ENCODE data around the gene SEMA3D. TPM values are rescaled to one million over a fixed set of nuclear protein-coding genes. Genes with fewer than 3 reads are reported as not detected.

The SEMA3D gene
- total RNA-seq, 1 donor, result 0.72 TPM

DNA sequence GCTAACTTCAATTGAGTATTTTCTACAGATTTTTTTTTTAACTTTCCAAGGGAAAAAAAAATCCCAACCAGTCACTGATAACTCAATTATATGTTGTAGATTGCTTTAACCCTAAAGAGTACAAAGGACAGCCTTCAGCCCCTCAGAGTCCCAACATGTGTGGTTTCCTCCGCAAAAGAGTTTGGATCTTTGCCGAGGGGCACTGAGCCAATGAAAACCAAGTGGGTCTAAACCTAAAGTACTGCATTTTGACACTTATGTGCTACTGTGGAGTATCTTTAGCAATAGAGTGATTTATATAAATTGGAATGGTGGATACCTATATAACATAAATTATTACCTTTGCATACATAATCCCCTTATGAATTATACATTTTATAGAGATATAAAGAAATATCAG, 91.5 kb downstream of the SEMA3D start:
- H3K79me2 ChIP-seq (ENCODE audit: insufficient read depth, low read length), result no peaks in the 10 kb centered on the region
- no peak overlapping the region for H3K4me3 ChIP-seq (ENCODE audit: insufficient read depth, low read length)
- H3K4me2 ChIP-seq (ENCODE audit: insufficient read depth, low read length), result no peak overlapping the region
- H3K4me1 ChIP-seq (ENCODE audit: insufficient read depth, low read length), result no peaks in the 10 kb centered on the region
- TF ChIP-seq CTCF (IDR thresholded peaks at IDR 0.05; ENCODE audit: extremely low read depth, low read depth, low read length), result no peak
- no peaks in the 10 kb centered on the region for H3K9me3 ChIP-seq (ENCODE audit: low read depth, low read length)
- no peaks in the 10 kb centered on the region for H4K20me1 ChIP-seq (ENCODE audit: insufficient read depth, low read length)
- peaks cover 21% of the 10 kb centered on the region for H3K27me3 ChIP-seq (ENCODE audit: insufficient read depth, low read length)
- no peak overlapping the region for H2AFZ ChIP-seq (ENCODE audit: low read length)
- DNase-seq (ENCODE audit: insufficient read length, low spot score, missing footprints), result no peak
- no peaks in the 10 kb centered on the region for H3K36me3 ChIP-seq (ENCODE audit: insufficient read depth, low read length)
- no peak overlapping the region for H3K27ac ChIP-seq (ENCODE audit: low read depth, low read length)

DNA sequence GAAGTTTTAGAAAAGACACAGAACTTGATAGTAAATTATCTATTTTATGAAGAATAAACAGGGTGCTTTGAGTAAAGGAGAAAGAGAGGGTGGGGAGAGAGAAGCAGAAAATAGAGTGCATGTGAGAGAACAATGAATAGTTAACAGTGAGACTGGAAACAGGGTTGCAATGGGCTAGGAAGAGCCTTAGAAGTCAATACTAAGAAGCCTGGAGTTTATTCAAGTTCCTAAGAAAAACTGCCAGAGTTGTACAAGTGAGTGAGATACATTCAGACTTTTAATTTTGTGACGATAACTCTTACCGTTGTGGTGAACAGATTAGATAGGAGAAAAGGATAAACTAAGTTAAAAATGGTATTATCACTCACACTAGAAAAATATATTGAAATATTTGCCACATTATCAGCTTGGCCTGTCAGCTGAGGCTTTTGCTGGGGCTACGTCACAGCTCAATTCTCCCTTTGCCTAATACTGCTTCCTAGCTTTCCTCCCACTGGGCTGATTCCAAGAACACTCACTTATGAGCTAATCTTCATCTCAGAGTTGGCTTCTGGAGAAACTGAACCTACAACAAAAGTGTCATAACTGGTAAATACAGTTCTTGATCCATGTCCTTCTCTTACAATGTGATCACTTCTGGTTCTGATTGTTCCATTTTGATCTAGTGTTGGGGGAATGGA, 92.7 kb downstream of the SEMA3D start:
- Histone ChIP-seq H3K27me3 (ENCODE audit: insufficient read depth, low read length) (peaks cover 24% of the 10 kb centered on the region), H3K9me3 (ENCODE audit: low read depth, low read length) (no peaks in the 10 kb centered on the region), H3K4me3 (ENCODE audit: insufficient read depth, low read length) (no peak overlapping the region), H3K4me2 (ENCODE audit: insufficient read depth, low read length) (no peak overlapping the region), H3K36me3 (ENCODE audit: insufficient read depth, low read length) (no peaks in the 10 kb centered on the region), H3K4me1 (ENCODE audit: insufficient read depth, low read length) (no peaks in the 10 kb centered on the region), H3K79me2 (ENCODE audit: insufficient read depth, low read length) (no peaks in the 10 kb centered on the region), H4K20me1 (ENCODE audit: insufficient read depth, low read length) (no peaks in the 10 kb centered on the region), H2AFZ (ENCODE audit: low read length) (no peak overlapping the region), H3K27ac (ENCODE audit: low read depth, low read length) (no peak overlapping the region)
- TF ChIP-seq CTCF (IDR thresholded peaks at IDR 0.05; ENCODE audit: extremely low read depth, low read depth, low read length), result no peak
- DNase-seq (ENCODE audit: insufficient read length, low spot score, missing footprints), result no peak

- H3K4me2 ChIP-seq (ENCODE audit: insufficient read depth, low read length), result no peak overlapping the region
- no peak overlapping the region for H2AFZ ChIP-seq (ENCODE audit: low read length)
- no peak overlapping the region for H3K4me3 ChIP-seq (ENCODE audit: insufficient read depth, low read length)
- TF ChIP-seq CTCF (IDR thresholded peaks at IDR 0.05; ENCODE audit: extremely low read depth, low read depth, low read length), result no peak
- no peaks in the 10 kb centered on the region for H4K20me1 ChIP-seq (ENCODE audit: insufficient read depth, low read length)
- peaks cover 22% of the 10 kb centered on the region for H3K27me3 ChIP-seq (ENCODE audit: insufficient read depth, low read length)
- no peaks in the 10 kb centered on the region for H3K9me3 ChIP-seq (ENCODE audit: low read depth, low read length)
- no peak overlapping the region for H3K27ac ChIP-seq (ENCODE audit: low read depth, low read length)
- H3K4me1 ChIP-seq (ENCODE audit: insufficient read depth, low read length), result no peaks in the 10 kb centered on the region
- no peaks in the 10 kb centered on the region for H3K36me3 ChIP-seq (ENCODE audit: insufficient read depth, low read length)
- DNase-seq (ENCODE audit: insufficient read length, low spot score, missing footprints), result no peak
- no peaks in the 10 kb centered on the region for H3K79me2 ChIP-seq (ENCODE audit: insufficient read depth, low read length)
These were observed 95.3 kb downstream of the SEMA3D start for GRCh38 chr7:85091565-85091928.

GRCh38 chr7:85090919-85091564, 95.8 kb downstream of the SEMA3D start:
- H3K4me1 ChIP-seq (ENCODE audit: insufficient read depth, low read length), result no peaks in the 10 kb centered on the region
- no peaks in the 10 kb centered on the region for H3K79me2 ChIP-seq (ENCODE audit: insufficient read depth, low read length)
- no peak overlapping the region for H3K4me3 ChIP-seq (ENCODE audit: insufficient read depth, low read length)
- DNase-seq (ENCODE audit: insufficient read length, low spot score, missing footprints), result no peak
- no peaks in the 10 kb centered on the region for H3K36me3 ChIP-seq (ENCODE audit: insufficient read depth, low read length)
- H3K27me3 ChIP-seq (ENCODE audit: insufficient read depth, low read length), result peaks cover 20% of the 10 kb centered on the region
- H4K20me1 ChIP-seq (ENCODE audit: insufficient read depth, low read length), result no peaks in the 10 kb centered on the region
- H3K27ac ChIP-seq (ENCODE audit: low read depth, low read length), result no peak overlapping the region
- no peak overlapping the region for H3K4me2 ChIP-seq (ENCODE audit: insufficient read depth, low read length)
- H2AFZ ChIP-seq (ENCODE audit: low read length), result no peak overlapping the region
- H3K9me3 ChIP-seq (ENCODE audit: low read depth, low read length), result no peaks in the 10 kb centered on the region
- TF ChIP-seq CTCF (IDR thresholded peaks at IDR 0.05; ENCODE audit: extremely low read depth, low read depth, low read length), result no peak
